Activated T-cell treated with anti-CD3 and anti-CD28 coated beads for 1 hour (primary cell): Measurements from ENCODE around the gene MAGI2.
A peak's percentile ranks its signal among the peaks of the same experiment; 100 is the strongest.

Experiments
- DNase-seq: peaks from one replicate; pipeline ENCODE4 v3.0.0-alpha.2; 2020; ENCODE audit warnings: low read depth

The MAGI2 gene

GRCh38 chr7:78081344-78081743, 1372.1 kb downstream of the MAGI2 start:
- no peak for DNase-seq

DNA sequence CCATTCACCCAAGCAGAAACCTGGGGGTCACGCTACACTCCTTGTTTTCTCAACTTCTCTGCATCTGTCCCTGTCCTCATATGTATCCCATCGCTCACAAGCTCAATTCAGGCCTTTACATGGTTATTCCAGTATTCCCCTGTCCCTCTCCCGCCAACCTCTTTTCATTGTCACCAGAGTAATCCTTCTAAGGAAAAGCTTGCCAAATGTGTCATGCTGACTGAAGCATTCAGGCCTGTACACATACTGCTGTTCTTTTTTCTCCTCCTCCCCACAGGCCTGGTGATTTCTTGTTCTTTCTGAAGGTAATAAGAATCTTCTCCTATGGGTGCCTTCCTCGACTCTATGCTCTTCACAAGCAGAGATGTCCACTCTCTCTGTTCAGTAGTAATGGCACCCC, 1372.7 kb downstream of the MAGI2 start:
- no peak for DNase-seq

DNA sequence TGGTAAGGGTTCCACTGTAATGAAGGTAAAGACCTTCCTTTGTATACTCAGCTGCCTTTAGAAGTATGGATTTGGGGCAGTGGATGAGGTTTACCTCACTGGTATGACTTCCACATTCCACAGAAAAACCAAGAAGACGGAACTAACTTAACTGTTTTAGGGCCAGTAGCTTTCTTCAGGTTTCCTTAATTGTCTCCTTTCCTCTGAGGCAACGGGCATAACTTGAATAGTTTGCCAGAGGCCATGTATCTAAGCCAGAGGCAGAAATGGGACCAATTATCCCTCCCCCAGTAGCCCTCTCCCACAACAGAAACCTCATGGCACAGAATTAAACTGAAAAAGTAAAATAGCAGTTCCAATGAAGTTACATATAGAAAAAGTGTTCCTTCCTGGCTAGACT, 1373.2 kb downstream of the MAGI2 start:
- no peak for DNase-seq

DNA sequence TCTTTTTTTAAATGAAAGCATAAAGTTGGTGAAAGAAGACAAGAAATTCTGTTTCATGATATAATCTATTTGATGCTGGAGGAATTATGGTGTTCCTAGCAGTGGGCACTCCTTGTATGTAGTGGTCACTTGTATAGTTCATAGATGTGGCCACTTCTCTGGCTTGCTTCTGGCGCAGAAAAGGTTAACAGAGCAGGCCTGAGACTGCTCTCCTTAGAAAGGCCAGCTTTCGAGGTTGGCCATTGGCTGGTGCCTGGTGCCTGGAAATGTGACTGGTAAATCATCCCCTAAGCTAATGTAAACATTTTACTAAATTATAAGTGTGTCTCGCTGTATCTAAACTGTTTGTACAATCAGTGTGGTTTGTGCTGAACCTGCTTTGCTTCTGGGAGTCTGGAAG, 1378.8 kb downstream of the MAGI2 start:
- no peak for DNase-seq

- DNase-seq = no peak
These were observed 1379.7 kb downstream of the MAGI2 start for GRCh38 chr7:78073609-78074382.

DNA sequence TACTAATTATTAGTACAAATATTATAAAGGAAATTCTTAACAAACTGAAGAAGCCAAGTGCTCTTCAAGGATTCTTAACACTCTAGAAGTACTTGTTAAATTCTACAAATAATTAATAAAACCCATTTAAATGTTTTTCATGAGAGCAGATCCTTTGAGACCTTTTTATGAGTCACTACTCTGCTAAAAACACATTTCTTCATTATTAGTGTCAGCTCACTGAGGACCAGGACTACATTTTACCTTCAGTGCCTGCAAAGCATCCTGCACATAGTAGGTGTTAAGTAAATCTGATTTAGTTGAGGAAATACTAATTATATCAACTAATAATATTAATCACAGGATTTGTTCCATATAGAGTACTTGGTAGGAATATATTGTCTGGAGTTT, 1381.3 kb downstream of the MAGI2 start:
- no peak for DNase-seq

DNA sequence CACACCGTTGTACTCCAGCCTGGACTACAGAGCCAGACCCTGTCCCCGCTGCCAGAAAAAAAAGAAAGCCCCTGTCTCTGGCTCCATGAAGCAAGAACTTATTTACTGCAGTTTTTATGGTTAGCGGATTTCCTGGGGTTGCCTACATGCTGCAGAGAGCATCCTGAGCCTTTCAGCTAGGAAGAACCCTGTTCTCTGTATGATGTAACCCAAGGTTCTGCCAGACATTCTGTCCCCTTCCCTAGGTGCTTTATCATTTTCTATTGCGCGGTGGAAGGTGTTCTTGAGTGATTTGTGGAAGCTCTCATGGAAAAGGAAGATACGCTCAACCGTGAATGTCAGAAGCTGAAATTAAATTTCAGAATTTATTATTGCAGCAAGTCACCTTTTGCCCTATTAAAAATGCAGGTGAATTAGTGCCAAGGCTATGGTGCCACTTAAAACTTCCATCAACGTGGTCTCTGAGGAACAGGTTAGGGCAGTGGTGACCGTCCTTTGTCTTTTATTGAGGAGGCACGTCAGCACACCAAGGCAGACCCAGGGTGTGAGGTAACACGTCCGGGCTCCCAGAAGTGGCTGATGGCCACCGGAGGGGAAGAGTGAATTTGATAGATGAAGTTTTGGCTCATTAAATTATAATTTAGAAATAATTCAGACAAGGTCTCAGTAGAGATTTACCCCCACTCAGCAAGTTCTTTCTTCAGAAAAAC, 1381.8 kb downstream of the MAGI2 start:
- no peak for DNase-seq

DNA sequence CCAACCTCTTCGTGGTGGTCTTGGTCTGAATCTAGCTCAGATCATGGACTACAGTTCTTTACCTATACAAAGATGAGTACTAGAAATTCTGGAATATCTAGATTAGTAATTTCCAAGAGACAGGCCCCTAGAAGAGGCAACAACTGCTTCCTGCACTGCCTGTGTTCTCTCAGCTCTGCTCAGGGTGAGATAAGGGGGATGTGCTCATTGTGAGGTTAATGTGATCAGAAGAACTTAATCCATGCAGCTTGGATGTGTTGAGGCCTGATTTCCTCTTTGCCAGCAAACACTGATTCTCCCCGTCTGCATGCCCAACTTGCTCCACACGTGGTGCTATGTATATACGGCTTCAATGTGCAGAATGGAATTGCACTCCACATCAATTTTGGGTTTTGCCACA, 1386.9 kb downstream of the MAGI2 start:
- no peak for DNase-seq

GRCh38 chr7:78063758-78064157, 1389.7 kb downstream of the MAGI2 start:
- no peak for DNase-seq

GRCh38 chr7:78062214-78062613, 1391.3 kb downstream of the MAGI2 start:
- no peak for DNase-seq

DNA sequence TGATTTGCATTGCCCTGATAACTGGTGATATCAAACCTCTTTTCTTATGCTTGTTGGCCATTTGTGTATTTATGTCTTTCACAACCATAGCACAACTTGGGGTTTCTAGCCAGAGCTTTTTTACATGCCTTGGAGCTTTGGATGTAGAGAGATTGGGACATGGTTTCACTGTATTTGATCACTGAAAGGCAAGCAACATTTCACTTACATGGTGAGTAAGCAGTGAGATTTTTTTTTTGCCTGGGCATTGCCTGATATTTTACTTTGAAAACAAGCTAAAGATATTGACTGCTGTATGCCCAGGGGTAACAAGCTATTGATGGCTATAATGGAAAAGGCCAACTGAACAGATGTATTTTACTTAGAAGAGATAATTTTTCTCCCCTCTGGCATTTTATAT, 1395.9 kb downstream of the MAGI2 start:
- DNase-seq = no peak

GRCh38 chr7:78055599-78055998, 1397.9 kb downstream of the MAGI2 start:
- DNase-seq = no peak

DNA sequence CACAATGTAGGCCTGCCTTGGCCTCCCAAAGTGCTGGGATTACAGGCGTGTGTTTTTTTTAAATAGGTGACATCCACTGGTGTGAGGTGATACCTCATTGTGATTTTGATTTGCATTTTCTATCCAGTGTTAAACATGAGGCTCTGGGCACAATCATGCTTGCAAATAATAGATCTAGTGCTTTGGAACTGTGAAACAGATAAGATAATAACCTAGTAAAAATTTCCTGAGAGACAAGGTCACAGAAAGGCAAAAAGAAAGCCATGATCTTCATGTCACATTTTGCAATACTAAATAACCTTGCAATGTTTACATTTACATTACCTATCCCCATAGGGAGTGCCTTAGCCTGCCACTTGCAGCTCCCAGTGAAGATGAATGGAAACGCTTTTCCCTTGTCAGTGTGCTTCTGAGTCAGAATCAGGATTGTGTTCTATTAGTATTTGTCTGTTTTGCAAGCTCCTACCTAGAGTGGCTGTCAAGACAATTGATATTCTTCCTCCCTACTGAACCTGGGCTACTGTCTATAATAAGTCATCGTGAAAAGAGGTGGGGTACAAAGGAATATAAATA, 1398.4 kb downstream of the MAGI2 start:
- DNase-seq = no peak

DNA sequence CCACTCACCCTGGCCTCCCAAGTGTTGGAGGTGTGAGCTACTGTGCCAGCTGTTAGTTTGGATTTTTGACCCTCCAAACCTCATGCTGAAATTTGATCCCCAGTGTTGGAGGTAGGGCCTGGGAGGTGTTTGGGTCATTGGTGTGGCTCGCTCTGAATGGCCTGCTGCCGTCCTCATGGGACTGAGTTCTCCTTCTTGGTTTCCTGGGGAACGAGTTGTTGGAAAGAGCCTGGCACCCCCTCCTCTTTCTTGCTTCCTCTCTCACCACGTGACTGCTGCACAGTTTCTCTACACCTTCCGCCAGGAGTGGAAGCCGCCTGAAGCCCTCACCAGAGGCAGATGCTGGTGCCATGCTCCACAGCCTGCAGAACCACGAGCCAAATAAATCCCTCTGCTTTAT, 1401.4 kb downstream of the MAGI2 start:
- no peak for DNase-seq

DNA sequence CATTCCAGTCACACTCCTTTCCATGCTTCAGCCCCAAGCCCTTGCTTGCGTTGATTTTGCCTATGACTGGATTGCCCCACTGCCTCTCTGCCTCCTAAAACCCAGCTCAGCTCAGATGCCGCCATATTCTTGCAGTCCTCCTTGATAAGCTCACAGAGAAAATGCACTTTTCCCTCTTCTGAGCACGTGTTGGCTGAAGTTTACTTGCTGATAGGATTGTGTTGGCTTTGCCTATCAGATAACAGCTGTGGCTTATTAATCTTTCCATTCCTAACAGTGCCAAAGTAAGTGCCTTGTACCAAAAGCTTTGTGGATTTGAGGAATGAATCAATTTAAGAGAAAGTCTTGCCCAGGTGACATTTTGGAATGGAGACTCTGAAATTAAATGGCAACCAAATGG, 1405.7 kb downstream of the MAGI2 start:
- DNase-seq = no peak

DNA sequence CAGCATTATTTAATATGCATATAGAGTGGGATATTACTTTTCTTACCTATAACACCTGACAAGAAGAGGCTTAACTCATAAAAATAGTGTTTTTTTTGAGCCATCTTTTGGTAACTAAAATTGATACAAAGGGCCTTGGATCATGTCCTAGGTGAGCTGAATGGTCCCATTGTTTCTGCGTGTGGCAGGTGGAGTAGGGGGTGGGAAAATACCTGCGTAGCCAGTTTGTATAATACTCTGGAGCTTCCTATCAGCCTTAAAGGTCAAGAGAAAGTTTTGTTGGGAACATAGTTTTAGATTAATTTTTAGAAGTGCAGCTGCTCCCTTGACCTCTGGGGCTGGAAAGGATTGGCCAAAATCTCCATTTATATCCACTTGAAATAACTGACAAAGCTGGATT, 1410.3 kb downstream of the MAGI2 start:
- DNase-seq = no peak

- no peak for DNase-seq
These were observed 1412.0 kb downstream of the MAGI2 start for GRCh38 chr7:78041423-78041822.

DNA sequence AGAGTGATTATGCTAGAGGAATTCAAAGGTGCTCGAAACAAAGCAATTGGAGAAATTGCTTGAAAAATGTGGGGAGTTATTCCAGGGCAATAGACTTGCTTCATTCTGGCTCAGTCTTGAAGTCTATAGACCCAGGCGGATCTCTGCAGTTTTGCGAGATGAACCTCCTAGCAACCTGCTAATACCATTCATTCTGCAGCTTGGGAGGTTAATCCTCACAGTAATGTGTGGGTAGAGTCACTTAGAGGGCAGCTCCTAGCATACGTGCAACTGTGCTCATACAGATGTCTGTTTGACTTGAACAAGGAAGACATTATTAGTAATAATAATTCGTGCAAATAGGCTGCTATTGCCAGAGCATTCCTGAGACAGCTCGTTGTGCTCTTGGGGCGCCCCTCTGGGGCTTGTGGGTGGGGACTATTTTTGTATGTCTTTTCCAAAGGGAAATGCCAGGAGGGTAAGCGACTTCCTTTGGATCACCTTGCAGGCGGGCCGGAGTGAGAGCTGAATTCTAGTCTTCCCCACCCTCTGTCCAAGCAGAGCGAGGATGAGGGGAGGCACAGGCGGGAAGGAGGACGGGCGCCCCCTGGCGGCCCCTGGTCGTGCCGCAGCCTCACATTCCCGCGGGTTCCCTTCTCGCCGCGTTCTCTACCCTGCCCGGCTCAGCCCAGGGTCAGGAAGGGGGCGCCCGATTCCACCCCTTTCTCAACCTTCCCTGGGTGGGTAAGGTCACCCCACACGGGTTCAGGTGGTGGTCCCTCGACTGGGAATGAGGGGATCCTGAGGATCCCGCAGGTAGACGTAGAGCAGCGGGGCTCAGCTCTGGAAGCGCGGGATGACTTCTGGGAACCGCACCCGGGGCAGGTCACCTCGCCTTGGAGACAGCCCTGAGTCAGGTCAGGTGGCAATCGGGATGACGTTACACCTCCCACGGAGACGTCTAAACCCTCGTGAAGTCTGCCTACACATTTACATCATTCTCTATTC, 1413.4 kb downstream of the MAGI2 start:
- peak; percentile 4 for DNase-seq

GRCh38 chr7:78038465-78039080, 1414.9 kb downstream of the MAGI2 start:
- DNase-seq = no peak

- DNase-seq = no peak
These were observed 1415.9 kb downstream of the MAGI2 start for GRCh38 chr7:78037603-78038002.

GRCh38 chr7:78033410-78033809, 1420.1 kb downstream of the MAGI2 start:
- DNase-seq = no peak

DNA sequence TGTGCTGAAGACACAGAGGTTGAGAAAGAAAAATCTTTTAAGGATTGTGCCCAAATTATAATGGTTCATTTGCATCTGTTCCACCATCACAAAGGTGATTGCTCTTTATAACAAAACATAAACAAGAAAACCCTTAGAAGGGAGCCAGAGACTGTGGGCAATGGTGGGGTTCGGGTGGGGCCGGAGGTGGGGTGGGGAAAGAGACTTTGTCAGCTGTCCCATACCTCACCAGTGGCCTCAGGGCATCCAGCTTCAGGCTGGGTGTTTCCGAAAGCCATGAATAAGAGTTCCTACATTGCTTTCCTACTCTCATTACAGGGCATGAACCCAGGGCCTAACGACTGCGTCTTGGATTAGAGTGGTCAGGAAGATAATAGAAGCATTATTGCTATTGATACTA, 1427.0 kb downstream of the MAGI2 start:
- no peak for DNase-seq
